CD4-positive, alpha-beta T cell (primary cell): ENCODE data around the gene PHF12. TPM values are rescaled to one million over a fixed set of nuclear protein-coding genes. Genes with fewer than 3 reads are reported as not detected.
A peak's percentile ranks its signal among the peaks of the same experiment; 100 is the strongest.

Experiments used
- ATAC-seq: fragments of 200-7000 bp; cut with Tn5 transposase; one replicate; pipeline ENCODE4 v1.10.0; 2022; ENCODE audit warnings: mild to moderate bottlenecking; ENCODE audit not compliant: poor library complexity
- CTCF ChIA-PET: fragments of 350-600 bp; sonication (Branson Sonifier 250); formaldehyde crosslinking; loops from one replicate; lab custom pipeline; 2021; ENCODE audit warnings: antibody characterized with exemption, inconsistent platforms; lab: Charles Lee
- POLR2A ChIA-PET: fragments of 350-600 bp; sonication (Branson Sonifier 250); formaldehyde crosslinking; loops from one replicate; lab custom pipeline; 2021; ENCODE audit warnings: antibody characterized with exemption, inconsistent platforms; lab: Charles Lee
- DNase-seq, 14 experiments: peaks; one replicate each; pipeline ENCODE4 v3.0.0-alpha.2; 2013 to 2020; ENCODE audit warnings: mixed read lengths in 2 of 14
- H3K27ac ChIP-seq, 2 donors: one replicate each; pipeline versions ENCODE4 v1.5.1 to v1.7.0; 2013; ENCODE audit warnings: low read length in 2 of 2, low read depth in 1 of 2, mild to moderate bottlenecking in 1 of 2
- H3K27me3 ChIP-seq, 2 experiments: 1 replicate in 1 of 2; 2 replicates in 1 of 2; pipeline versions ENCODE4 v1.6.1 to v1.7.0; 2013; ENCODE audit warnings: low read length in 2 of 2, control low read depth in 1 of 2, mild to moderate bottlenecking in 1 of 2, moderate library complexity in 1 of 2; ENCODE audit not compliant: insufficient read depth in 2 of 2, control insufficient read depth in 1 of 2
- H3K36me3 ChIP-seq: one replicate; pipeline ENCODE4 v1.6.1; 2013; ENCODE audit warnings: low read length, control low read depth; ENCODE audit not compliant: insufficient read depth
- H3K4me1 ChIP-seq: one replicate; pipeline ENCODE4 v1.6.1; 2013; ENCODE audit warnings: low read length, control low read depth; ENCODE audit not compliant: insufficient read depth
- H3K4me3 ChIP-seq: one replicate; pipeline ENCODE4 v1.5.1; 2013; ENCODE audit warnings: mild to moderate bottlenecking, low read length, moderate library complexity
- H3K9me3 ChIP-seq, 2 experiments: 1 replicate in 1 of 2; 2 replicates in 1 of 2; pipeline versions ENCODE4 v1.6.1 to v1.7.0; 2013; ENCODE audit warnings: low read length in 2 of 2, mild to moderate bottlenecking in 2 of 2, control low read depth in 1 of 2, moderate library complexity in 1 of 2; ENCODE audit not compliant: control insufficient read depth in 1 of 2, insufficient read depth in 1 of 2
- H3K27ac Mint-ChIP-seq: one replicate; pipeline ENCODE4 v1.8.0; 2020; ENCODE audit warnings: mixed read lengths
- H3K27me3 Mint-ChIP-seq: one replicate; pipeline ENCODE4 v1.8.0; 2021; ENCODE audit warnings: mixed read lengths
- H3K36me3 Mint-ChIP-seq: one replicate; pipeline ENCODE4 v1.8.0; 2021; ENCODE audit warnings: low read depth, mixed read lengths
- H3K4me1 Mint-ChIP-seq: one replicate; pipeline ENCODE4 v1.8.0; 2021; ENCODE audit warnings: low read depth, mixed read lengths
- H3K4me3 Mint-ChIP-seq: one replicate; pipeline ENCODE4 v1.8.0; 2020; ENCODE audit warnings: mild to moderate bottlenecking, mixed read lengths
- H3K9me3 Mint-ChIP-seq: one replicate; pipeline ENCODE4 v1.8.0; 2020; ENCODE audit warnings: mixed read lengths
- intact Hi-C, 2 experiments: fragments of 100-400 bp; cut with DNase I in 1 of 2; cut with micrococcal nuclease in 1 of 2; formaldehyde crosslinking; loops; one replicate each; pipeline versions ENCODE4 v1.15.1 to v1.9.0; 2023 to 2025; cut with DNase I, micrococcal nuclease
- total RNA-seq, 174 experiments: library from RNA in 2 of 174; stranded (reverse) in 2 of 174; gene quantifications; one replicate each; pipeline ENCODE4 v1.2.3 and lab custom pipeline; 2021 to 2026
- TF ChIP-seq, protein P1 (sequence below): fragments of 200-600 bp; IDR thresholded peaks from one replicate; pipeline ENCODE4 v1.8.0; 2022; ENCODE audit warnings: antibody characterized with exemption, mild to moderate bottlenecking

Gene PHF12
- total RNA-seq, 2 experiments from 2014 or later: 232 to 247 TPM

DNA sequence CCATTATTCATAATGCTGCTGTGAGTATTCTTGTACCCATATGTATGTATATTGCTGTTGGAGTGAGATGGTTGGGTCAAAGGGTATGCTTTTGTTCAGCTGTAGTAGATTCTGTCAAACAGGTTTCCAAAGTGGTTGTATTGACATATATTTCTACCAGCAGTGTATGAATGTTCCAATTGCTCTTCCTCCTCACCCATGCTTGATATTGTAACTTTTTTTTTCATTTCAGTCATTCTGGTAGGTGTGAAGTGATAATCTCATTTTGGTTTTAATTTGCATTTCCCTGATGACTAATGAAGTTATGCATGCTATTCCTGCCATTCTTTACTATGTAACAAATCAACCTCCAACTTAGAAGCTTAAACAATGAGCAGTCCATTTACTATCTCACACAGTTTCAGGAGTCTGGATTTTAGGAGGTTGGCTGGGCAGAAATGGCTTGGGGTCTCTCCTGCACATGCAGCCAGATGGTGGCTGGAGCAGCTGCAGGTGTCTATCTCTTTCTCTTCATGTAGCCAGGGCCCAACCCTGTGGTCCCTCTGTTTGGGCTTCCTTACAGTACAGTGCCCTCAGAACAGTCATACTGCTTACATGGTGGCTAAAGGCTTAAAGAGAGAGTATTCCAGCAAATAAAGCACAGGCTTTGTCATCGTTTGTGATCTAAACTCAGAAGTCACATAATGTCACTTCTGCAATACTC is 75.3 kb downstream of the PHF12 start:
- ChIA-PET POLR2A (no interaction called here), CTCF (no interaction called here)
- Mint-ChIP-seq H3K27ac (peak overlapping the region; percentile 18), H3K9me3 (no peaks in the 10 kb centered on the region), H3K27me3 (no peaks in the 10 kb centered on the region), H3K36me3 (peaks cover 36% of the 10 kb centered on the region), H3K4me1 (peaks cover 10% of the 10 kb centered on the region), H3K4me3 (no peak overlapping the region)
- DNase-seq: no peak
- Histone ChIP-seq H3K4me3 (no peak overlapping the region), H3K27ac (no peak overlapping the region), H3K27me3 (no peaks in the 10 kb centered on the region), H3K9me3 (no peaks in the 10 kb centered on the region), H3K36me3 (peaks cover 31% of the 10 kb centered on the region), H3K4me1 (peaks cover 11% of the 10 kb centered on the region)
- intact Hi-C loops: no loop called here
- no peak for ATAC-seq
- TF ChIP-seq, protein P1, sequence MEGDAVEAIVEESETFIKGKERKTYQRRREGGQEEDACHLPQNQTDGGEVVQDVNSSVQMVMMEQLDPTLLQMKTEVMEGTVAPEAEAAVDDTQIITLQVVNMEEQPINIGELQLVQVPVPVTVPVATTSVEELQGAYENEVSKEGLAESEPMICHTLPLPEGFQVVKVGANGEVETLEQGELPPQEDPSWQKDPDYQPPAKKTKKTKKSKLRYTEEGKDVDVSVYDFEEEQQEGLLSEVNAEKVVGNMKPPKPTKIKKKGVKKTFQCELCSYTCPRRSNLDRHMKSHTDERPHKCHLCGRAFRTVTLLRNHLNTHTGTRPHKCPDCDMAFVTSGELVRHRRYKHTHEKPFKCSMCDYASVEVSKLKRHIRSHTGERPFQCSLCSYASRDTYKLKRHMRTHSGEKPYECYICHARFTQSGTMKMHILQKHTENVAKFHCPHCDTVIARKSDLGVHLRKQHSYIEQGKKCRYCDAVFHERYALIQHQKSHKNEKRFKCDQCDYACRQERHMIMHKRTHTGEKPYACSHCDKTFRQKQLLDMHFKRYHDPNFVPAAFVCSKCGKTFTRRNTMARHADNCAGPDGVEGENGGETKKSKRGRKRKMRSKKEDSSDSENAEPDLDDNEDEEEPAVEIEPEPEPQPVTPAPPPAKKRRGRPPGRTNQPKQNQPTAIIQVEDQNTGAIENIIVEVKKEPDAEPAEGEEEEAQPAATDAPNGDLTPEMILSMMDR: no peak

GRCh38 chr17:28874750-28875149 is 76.6 kb downstream of the PHF12 start:
- Mint-ChIP-seq H3K4me3 (no peak overlapping the region), H3K4me1 (peaks cover 12% of the 10 kb centered on the region), H3K27me3 (no peaks in the 10 kb centered on the region), H3K36me3 (peaks cover 23% of the 10 kb centered on the region), H3K9me3 (no peaks in the 10 kb centered on the region), H3K27ac (no peak overlapping the region)
- ChIA-PET POLR2A (no interaction called here), CTCF (no interaction called here)
- H3K27ac ChIP-seq: no peak overlapping the region
- H3K9me3 ChIP-seq: no peaks in the 10 kb centered on the region
- intact Hi-C loops: no loop called here
- H3K4me1 ChIP-seq: peaks cover 16% of the 10 kb centered on the region
- no peaks in the 10 kb centered on the region for H3K27me3 ChIP-seq
- DNase-seq (no peak), ATAC-seq (no peak)
- no peak overlapping the region for H3K4me3 ChIP-seq
- TF ChIP-seq, protein P1: no peak
- H3K36me3 ChIP-seq: peaks cover 18% of the 10 kb centered on the region

- no peak for ATAC-seq
- H3K9me3 Mint-ChIP-seq: no peaks in the 10 kb centered on the region
- H3K27ac ChIP-seq: no peak overlapping the region
- TF ChIP-seq, protein P1: no peak
- intact Hi-C loops: no loop called here
- no peaks in the 10 kb centered on the region for H3K27me3 ChIP-seq
- H3K4me1 ChIP-seq: peaks cover 16% of the 10 kb centered on the region
- no peak for DNase-seq
- no peak overlapping the region for H3K4me3 ChIP-seq
- POLR2A ChIA-PET: no interaction called here
- H3K4me3 Mint-ChIP-seq: no peak overlapping the region
- no peaks in the 10 kb centered on the region for H3K27me3 Mint-ChIP-seq
- H3K36me3 ChIP-seq: peaks cover 9% of the 10 kb centered on the region
- peaks cover 14% of the 10 kb centered on the region for H3K36me3 Mint-ChIP-seq
- H3K9me3 ChIP-seq: no peaks in the 10 kb centered on the region
- H3K4me1 Mint-ChIP-seq: peaks cover 12% of the 10 kb centered on the region
- CTCF ChIA-PET: no interaction called here
- H3K27ac Mint-ChIP-seq: peak overlapping the region; percentile 15
Measured at GRCh38 chr17:28873839-28874238, 77.5 kb downstream of the PHF12 start.
